NK-92 (cell line): Measurements from ENCODE around the gene PTPMT1.
"Not testable (repeated sequence)": the region's sequence is repeated elsewhere in the genome, so short reads cannot be mapped to it uniquely, and the experiment has no call there.

Experiments used
- DNase-seq: peaks from one replicate; lab custom pipeline; 2025; ENCODE audit not compliant: unreplicated experiment; lab: John Stamatoyannopoulos, UW

Gene PTPMT1

DNA sequence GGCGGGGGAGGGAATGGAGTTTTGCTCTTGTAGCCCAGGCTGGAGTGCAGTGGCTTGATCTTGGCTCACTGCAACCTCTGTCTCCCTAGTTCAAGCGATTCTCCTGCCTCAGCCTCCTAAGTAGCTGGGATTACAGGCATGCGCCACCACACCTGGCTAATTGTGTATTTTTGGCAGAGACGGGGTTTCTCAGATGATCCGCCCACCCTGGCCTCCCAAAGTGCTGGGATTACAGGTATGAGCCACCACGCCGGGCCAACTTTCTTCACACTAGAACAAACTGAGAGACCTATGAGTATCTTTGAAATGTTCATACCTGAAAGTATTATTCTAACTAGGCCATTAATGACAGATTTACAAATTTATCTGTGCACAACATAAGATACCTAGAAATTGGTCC is 19.1 kb upstream of the PTPMT1 start:
- DNase-seq = not testable (repeated sequence)

DNA sequence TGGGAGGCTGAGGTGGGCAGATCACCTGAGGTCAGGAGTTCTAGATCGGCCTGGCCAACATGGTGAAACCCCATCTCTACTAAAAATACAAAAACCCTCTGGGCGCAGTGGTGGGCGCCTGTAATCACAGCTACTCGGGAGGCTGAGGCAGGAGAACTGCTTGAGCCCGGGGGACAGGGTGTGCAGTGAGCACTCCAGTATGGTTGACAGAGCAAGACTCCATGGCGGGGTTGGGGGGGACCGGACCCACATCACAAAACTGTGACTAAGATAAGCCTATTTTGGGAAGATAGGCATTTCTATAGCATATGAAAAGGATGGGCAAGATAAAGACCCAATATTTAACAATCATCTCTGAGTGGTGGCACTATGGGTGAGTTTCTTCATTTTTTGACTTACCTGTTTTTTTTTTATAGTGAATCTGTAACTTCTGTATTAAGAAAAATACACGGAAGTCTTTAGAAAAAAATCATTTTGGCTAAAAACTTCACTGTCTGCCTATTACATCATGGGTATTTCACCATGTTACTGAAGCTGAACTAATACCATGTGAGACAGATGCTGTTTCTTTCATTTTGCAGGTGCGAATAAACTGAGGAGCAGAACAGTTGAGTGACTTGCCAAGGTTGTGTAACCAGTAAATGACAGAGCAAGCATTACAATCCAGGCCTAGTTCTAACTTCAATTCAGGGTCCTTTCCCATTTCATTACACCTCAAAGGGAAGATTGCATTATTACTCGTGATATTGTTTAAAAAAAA is 14.9 kb upstream of the PTPMT1 start:
- DNase-seq = no peak

DNA sequence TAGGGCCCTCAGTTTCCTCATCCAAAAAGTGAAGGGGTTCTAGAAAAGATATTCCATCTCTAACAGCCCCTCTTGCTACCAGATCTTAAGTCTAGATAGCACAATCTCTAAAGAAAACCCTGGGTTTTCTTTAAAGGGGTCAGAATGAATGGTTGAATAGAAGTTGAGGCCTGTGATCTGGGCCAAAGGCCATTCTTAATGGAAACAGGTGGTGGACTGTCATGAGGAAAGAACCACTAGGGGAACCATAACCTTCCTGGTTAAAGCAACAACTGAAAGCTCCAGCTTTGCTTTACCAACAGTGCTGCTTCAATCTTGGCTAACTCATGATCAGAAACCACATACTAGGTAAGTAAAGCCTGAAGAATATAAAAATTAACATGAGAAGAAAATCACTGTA is 14.3 kb upstream of the PTPMT1 start:
- no peak for DNase-seq

DNA sequence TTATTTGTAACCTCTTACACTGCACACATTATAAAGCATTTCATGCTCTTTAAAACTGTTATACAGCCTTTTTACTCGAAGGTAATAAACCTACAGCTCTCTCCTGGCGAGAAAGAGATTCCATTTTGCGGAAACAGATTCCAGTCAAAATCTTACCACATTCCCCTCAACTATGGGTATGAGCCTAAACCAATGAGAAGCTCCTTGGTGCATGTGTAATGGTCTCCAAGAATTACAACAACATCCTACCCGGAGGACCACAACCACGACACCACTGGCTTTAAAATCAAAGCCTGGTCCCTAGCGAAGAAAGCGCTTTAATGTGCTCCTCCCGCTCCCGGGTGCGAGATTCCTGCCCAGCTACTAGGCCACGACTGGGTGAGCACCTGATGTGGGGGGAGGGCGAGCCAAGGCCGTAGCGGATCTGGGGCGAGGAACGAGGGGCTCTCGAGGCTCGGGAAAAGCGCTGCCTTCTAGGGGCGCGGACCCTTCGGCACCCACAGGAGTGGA is 13.3 kb upstream of the PTPMT1 start:
- no peak for DNase-seq

GRCh38 chr11:47552566-47553405 is 12.6 kb upstream of the PTPMT1 start, which contains the start of gene CELF1:
TSS of gene CELF1 (minus strand) at chr11:47553132. CDS start at chr11:47499523, 53,609 bp downstream.
- peak; percentile 28 for DNase-seq

DNA sequence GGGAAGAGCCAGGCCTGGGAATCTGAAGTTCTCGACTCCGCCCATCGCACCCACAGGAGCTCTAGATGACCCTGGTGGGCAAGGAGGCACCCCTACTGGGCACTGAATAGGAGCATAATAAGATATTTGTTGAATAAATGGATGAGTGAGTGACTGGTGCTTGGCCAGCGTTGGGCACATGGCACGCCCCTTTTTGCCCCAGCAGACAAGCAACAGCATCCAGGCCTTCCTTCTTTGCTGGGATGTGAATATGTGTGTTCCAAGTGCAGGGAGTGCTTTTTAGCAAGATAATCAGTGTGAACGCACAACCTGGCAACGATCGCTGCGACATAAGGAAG is 12.0 kb upstream of the PTPMT1 start:
- DNase-seq = no peak

DNA sequence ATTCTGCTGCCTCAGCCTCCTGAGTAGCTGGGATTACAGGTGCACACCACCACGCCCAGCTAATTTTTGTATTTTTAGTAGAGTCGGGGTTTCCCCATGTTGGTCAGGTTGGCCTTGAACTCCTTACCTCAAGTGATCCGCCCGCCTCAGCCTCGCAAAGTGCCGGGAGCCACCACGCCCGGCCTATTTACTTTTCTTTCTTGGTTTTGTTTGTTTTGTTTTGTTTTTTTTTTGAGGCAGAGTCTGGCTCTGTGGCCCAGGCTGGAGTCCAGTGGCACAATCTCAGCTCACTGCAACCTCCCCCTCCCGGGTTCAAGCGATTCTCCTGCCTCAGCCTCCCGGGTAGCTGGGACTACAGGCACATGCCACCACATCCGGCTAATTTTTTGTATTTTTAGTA is 8.4 kb upstream of the PTPMT1 start:
- DNase-seq = not testable (repeated sequence)

- DNase-seq = no peak
Observed at GRCh38 chr11:47558695-47559094, 6.7 kb upstream of the PTPMT1 start.

GRCh38 chr11:47560426-47560825 is 5.0 kb upstream of the PTPMT1 start:
- DNase-seq = no peak

DNA sequence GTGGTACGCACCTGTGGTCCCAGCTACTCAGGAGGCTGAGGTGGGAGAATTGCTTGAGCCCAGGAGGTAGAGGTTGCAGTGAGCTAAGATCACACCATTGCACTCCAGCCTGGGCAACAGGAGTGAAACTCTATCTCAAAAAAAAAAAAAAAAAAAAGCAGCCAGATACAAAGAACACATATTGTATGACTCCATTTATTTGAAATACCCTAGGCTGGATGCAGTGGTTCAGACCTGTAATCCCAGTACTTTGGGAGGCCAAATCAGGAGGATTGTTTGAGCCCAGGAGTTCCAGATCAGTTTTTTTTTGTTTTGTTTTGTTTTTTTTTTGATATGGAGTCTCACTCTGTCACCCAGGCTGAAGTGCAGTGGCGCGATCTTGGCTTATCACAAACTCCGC is 3.0 kb upstream of the PTPMT1 start:
- DNase-seq = not testable (repeated sequence)

- DNase-seq = not testable (repeated sequence)
Observed at GRCh38 chr11:47564366-47564765, 1.0 kb upstream of the PTPMT1 start.

DNA sequence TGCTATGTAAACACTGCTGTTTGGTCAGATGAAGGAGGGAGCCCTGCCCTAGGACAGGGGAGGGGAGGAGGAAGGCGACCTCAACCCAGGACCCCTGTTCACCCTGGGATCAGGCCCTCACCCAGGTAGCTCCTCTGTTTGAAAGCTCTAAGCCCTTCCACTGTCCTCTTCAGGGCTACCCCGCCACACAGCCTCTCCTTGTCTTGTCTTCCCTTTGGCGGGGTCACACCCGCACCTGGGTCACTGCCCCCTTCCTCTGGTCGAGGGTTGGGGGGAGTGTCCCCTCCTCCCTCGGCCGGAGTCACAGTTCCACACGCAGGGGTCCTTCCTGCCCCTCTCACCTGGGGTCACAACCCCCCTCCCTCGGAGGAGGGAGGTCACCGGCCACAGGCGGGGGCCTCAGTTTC is 463 bp upstream of the PTPMT1 start:
- no peak for DNase-seq

- no peak for DNase-seq
Observed at GRCh38 chr11:47566149-47566698, 825 bp downstream of the PTPMT1 start.

DNA sequence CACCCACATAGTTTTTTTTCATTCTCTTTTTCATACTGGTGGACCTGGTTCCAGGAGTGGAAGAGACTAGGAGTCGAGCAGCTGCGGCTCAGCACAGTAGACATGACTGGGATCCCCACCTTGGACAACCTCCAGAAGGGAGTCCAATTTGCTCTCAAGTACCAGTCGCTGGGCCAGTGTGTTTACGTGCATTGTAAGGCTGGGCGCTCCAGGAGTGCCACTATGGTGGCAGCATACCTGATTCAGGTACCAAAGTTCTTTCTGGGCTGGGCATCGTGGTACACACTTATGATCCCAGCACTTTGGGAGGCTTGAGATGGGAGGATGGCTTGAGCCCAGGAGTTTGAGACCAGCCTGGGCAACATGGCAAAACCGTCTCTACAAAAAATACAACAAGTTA is 4.2 kb downstream of the PTPMT1 start:
- DNase-seq = no peak

DNA sequence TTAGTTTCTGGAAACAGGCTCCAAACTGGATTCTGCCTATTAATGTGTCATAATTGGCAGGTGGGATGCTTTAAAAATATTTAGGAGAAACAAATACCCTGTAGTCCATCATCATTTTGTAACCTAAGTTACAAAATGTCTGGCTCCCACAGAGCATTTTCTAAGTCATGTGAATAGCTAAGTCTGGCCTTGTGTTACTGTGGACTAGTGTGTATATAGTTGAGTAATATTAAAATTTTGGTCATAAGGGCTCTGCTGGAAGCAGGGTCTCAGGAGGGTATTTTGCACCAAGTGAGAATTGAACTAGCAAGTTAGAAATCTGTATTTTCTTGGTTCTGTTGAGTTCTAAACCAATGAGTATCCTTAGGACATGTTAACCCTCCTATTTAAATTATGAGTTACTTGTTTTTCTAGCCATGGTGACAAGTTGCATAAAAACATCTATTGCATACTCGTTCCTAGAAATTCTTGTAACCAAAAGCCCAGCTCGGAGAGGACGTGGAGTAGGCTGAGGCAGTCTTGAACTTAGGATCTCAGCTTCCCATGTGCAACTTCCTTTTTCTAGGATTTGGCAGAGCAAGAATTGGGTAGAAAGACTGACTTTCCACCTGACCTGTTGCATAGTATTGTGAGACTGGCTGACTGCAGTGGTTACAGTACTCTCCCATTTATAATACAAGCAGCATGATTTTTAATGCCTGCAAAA is 5.4 kb downstream of the PTPMT1 start:
- no peak for DNase-seq

DNA sequence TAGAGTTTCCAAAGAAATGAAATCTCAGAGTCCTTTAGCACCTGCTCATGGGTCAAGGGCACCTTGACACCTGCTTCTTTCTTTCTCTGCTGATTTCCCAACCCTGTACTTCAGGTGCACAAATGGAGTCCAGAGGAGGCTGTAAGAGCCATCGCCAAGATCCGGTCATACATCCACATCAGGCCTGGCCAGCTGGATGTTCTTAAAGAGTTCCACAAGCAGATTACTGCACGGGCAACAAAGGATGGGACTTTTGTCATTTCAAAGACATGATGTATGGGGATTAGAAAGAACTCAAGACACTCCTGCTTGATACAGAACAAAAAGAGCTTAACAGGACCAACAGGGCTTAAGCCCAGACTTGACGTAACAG is 5.9 kb downstream of the PTPMT1 start:
- DNase-seq = no peak

- DNase-seq = no peak
Observed at GRCh38 chr11:47571895-47572294, 6.5 kb downstream of the PTPMT1 start.

- DNase-seq = no peak
Observed at GRCh38 chr11:47572715-47573255, 7.4 kb downstream of the PTPMT1 start.

GRCh38 chr11:47573321-47573720 is 7.9 kb downstream of the PTPMT1 start:
- no peak for DNase-seq

GRCh38 chr11:47577460-47578041 is 12.2 kb downstream of the PTPMT1 start:
- DNase-seq = no peak
